GM12878 (cell line): ENCODE results near the gene P2RX1. TPM values are rescaled to one million over a fixed set of nuclear protein-coding genes. Genes with fewer than 3 reads are reported as not detected.

ENCODE experiments used
- ATAC-seq: fragments of 200-7000 bp; cut with Tn5 transposase; 3 replicates; pipeline ENCODE4 v1.9.1; 2020; ENCODE audit warnings: mild to moderate bottlenecking, moderate library complexity
- BruUV-seq: library from RNA; stranded (reverse); fragments of 400-500 nt; replicated peaks from 2 replicates; lab custom pipeline; 2021; lab: Mats Ljungman, UMichigan
- CTCF ChIA-PET: fragments of 300-600 bp; sonication (Branson Sonifier 250); formaldehyde crosslinking; extraction: SDS; loops from one replicate; lab custom pipeline; 2021; ENCODE audit warnings: inconsistent platforms; lab: Yijun Ruan, JAX
- POLR2A ChIA-PET: fragments of 350-600 bp; formaldehyde crosslinking; extraction: SDS; loops from one replicate; lab custom pipeline; 2021; ENCODE audit warnings: inconsistent platforms; lab: Charles Lee
- RAD21 ChIA-PET: fragments of 300-600 bp; sonication (Branson Sonifier 250); formaldehyde crosslinking; loops from one replicate; lab custom pipeline; 2023; ENCODE audit warnings: antibody characterized with exemption; ENCODE audit not compliant: unreplicated experiment; lab: Charles Lee
- SMC1A ChIA-PET: fragments of 300-600 bp; sonication (Branson Sonifier 250); formaldehyde crosslinking; loops from one replicate; lab custom pipeline; 2023; ENCODE audit not compliant: unreplicated experiment, uncharacterized antibody; lab: Charles Lee
- DNase-seq: peaks from one replicate; pipeline ENCODE4 v3.0.0-alpha.2; 2011; ENCODE audit warnings: low read depth, low spot score
- FAIRE-seq: peaks from 3 replicates; lab custom pipeline; 2011; peaks lifted over from hg19 to GRCh38; lab: Jason Lieb, UNC
- H2AFZ ChIP-seq: 2 replicates; pipeline ENCODE4 v1.6.0; 2011; ENCODE audit warnings: low read depth, low read length, control low read depth; ENCODE audit not compliant: control insufficient read depth
- H3K27ac ChIP-seq: 2 replicates; pipeline ENCODE4 v1.5.1; 2011; ENCODE audit warnings: control low read depth; ENCODE audit not compliant: control insufficient read depth, insufficient read depth
- H3K27me3 ChIP-seq, 2 experiments: replicated peaks in 1 of 2; 2 replicates each; pipeline versions ENCODE4 v1.6.0 to v1.6.1; 2011; ENCODE audit warnings: low read length in 1 of 2; ENCODE audit not compliant: control insufficient read depth in 2 of 2, insufficient read depth in 2 of 2
- H3K36me3 ChIP-seq, 2 experiments: 2 replicates each; pipeline ENCODE4 v1.5.1; 2011; ENCODE audit warnings: low read length in 1 of 2; ENCODE audit not compliant: control insufficient read depth in 2 of 2, insufficient read depth in 2 of 2
- H3K4me1 ChIP-seq: 2 replicates; pipeline ENCODE4 v1.6.1; 2011; ENCODE audit warnings: mild to moderate bottlenecking, low read length, moderate library complexity, mixed read lengths; ENCODE audit not compliant: control insufficient read depth, insufficient read depth
- H3K4me2 ChIP-seq: 2 replicates; pipeline ENCODE4 v1.6.0; 2011; ENCODE audit warnings: control low read depth; ENCODE audit not compliant: control insufficient read depth, insufficient read depth
- H3K4me3 ChIP-seq: fragments of 200-600 bp; sonication (generic); 2 replicates; pipeline ENCODE4 v1.5.1; 2016
- H3K79me2 ChIP-seq: 2 replicates; pipeline ENCODE4 v1.6.0; 2011; ENCODE audit warnings: low read length; ENCODE audit not compliant: control insufficient read depth, insufficient read depth
- H3K9ac ChIP-seq: 2 replicates; pipeline ENCODE4 v1.8.0; 2011; ENCODE audit warnings: low read length, control low read depth, mixed read lengths; ENCODE audit not compliant: control insufficient read depth, insufficient read depth
- H3K9me3 ChIP-seq: replicated peaks from 3 replicates; pipeline ENCODE4 v1.5.1; 2011; ENCODE audit warnings: mild to moderate bottlenecking, low read length; ENCODE audit not compliant: control insufficient read depth, insufficient read depth
- H4K20me1 ChIP-seq: 2 replicates; pipeline ENCODE4 v1.6.0; 2011; ENCODE audit not compliant: control insufficient read depth, insufficient read depth
- BCL3 ChIP-seq: IDR thresholded peaks from 2 replicates; pipeline ENCODE4 v1.6.1; 2011; ENCODE audit warnings: borderline replicate concordance, low read depth, mild to moderate bottlenecking, moderate library complexity, low read length; ENCODE audit not compliant: insufficient read depth, poor library complexity, severe bottlenecking
- E2F8 ChIP-seq: fragments of 450-650 bp; IDR thresholded peaks from 2 replicates; pipeline ENCODE4 v1.6.1; 2018; ENCODE audit warnings: mild to moderate bottlenecking, low read depth, moderate library complexity; ENCODE audit not compliant: partially characterized antibody
- EZH2 ChIP-seq: IDR thresholded peaks from 2 replicates; pipeline ENCODE4 v1.6.1; 2012; ENCODE audit warnings: low read depth, mild to moderate bottlenecking, control low read depth, inconsistent platforms, low read length, borderline replicate concordance; ENCODE audit not compliant: control insufficient read depth
- MXI1 ChIP-seq: fragments of 150-350 bp; IDR thresholded peaks from 2 replicates; pipeline ENCODE4 v1.6.1; 2011; ENCODE audit warnings: low read depth, mild to moderate bottlenecking, inconsistent platforms, low read length, improper control_type of control experiment
- POLR2AphosphoS5 ChIP-seq: IDR thresholded peaks from 2 replicates; pipeline ENCODE4 v1.6.1; 2011; ENCODE audit warnings: mild to moderate bottlenecking, low read length, inconsistent platforms
- ZBTB4 ChIP-seq: fragments of 450-650 bp; formaldehyde crosslinking; IDR thresholded peaks from 2 replicates; pipeline ENCODE4 v1.4.0; 2022; ENCODE audit warnings: mild to moderate bottlenecking, moderate library complexity
- ZBTB40 ChIP-seq: fragments of 450-650 bp; IDR thresholded peaks from 2 replicates; pipeline ENCODE4 v1.6.1; 2016; ENCODE audit warnings: mild to moderate bottlenecking, moderate library complexity, borderline replicate concordance
- WGBS: methylation state at CpG from one replicate; pipeline ENCODE4 v1.1.6; 2016; ENCODE audit warnings: low lambda C conversion rate; ENCODE audit not compliant: insufficient replicate concordance, insufficient coverage; ENCODE audit errors: missing lambda C conversion rate; 5-methylcytosine and 5-hydroxymethylcytosine counted together
- in situ Hi-C: fragments of 300-500 bp; cut with MboI; formaldehyde crosslinking; loops from 9 replicates; pipeline ENCODE4 v1.14.3; 2018; ENCODE audit warnings: mixed read lengths
- intact Hi-C: fragments of 100-400 bp; cut with micrococcal nuclease; formaldehyde crosslinking; loops from one replicate; pipeline ENCODE4 v1.14.2; 2022; ENCODE audit not compliant: unreplicated experiment
- polyA plus RNA-seq, 11 experiments: library from polyadenylated mRNA; depleted of rRNA in 4 of 11; unstranded in 6 of 11; stranded (reverse) in 5 of 11; fragments of >200 nt; fragmentation: Nextera tagmentation in 4 of 11; fragmentation: Illumina TruSeq in 1 of 11; extraction: Ambion mirVana in 4 of 11; extraction: Trizol in 1 of 11; gene quantifications; 1 replicate in 1 of 11; 2 replicates in 10 of 11; pipeline versions ENCODE4 v1.2.1 to v1.2.3, GENCODE V29; 2011 to 2016; ENCODE audit warnings: inconsistent platforms in 2 of 11, missing spikeins in 2 of 11, low read depth in 1 of 11
- total RNA-seq, 4 experiments: library from RNA; depleted of rRNA in 3 of 4; stranded (reverse); fragments of >200 nt in 3 of 4; fragmentation: Illumina TruSeq in 1 of 4; extraction: Trizol in 1 of 4; gene quantifications; 2 replicates each; pipeline versions ENCODE4 v1.2.1 to v1.2.3, GENCODE V29; 2013 to 2021

P2RX1 gene
- total and polyA plus RNA-seq, 10 of the 15 experiments (the other 5 are each of a cell fraction or from before 2014, with no cell fraction given) = 0.12 to 6.2 (median 3.4) TPM

GRCh38 chr17:3851461-3852100 is 64.7 kb downstream of the P2RX1 start (continued):
- TF ChIP-seq MXI1 (no peak), POLR2AphosphoS5 (no peak), E2F8 (no peak)

GRCh38 chr17:3848229-3848835 is 67.9 kb downstream of the P2RX1 start:
- ChIA-PET POLR2A (no interaction called here), RAD21 (no interaction called here), CTCF (interaction anchor here (1.2 to 1.7 kb wide), 2 partner anchors 21 to 111 kb away, joined by 6 to 8 read pairs; no protein-coding TSS in a partner anchor), SMC1A (interaction anchor here (6.5 kb wide), 1 partner anchor 111 kb away, joined by 79 read pairs; no protein-coding TSS in a partner anchor)
- Histone ChIP-seq H3K27ac (no peak overlapping the region), H2AFZ (no peak overlapping the region), H3K4me3 (no peak overlapping the region), H3K27me3 (no peaks in the 10 kb centered on the region; a peak in 1 of 4 replicates), H3K9me3 (no peaks in the 10 kb centered on the region), H4K20me1 (no peaks in the 10 kb centered on the region), H3K36me3 (no peaks in the 10 kb centered on the region; a peak in 1 of 4 replicates), H3K4me1 (peaks cover 17% of the 10 kb centered on the region), H3K4me2 (no peak overlapping the region), H3K9ac (no peak overlapping the region), H3K79me2 (peaks cover 22% of the 10 kb centered on the region)
- ATAC-seq (no peak), FAIRE-seq (no peak), DNase-seq (no peak)
- intact Hi-C loops = no loop called here
- WGBS = 71% methylated on average over 9 of the region's 9 CpGs
- in situ Hi-C loops = no loop called here
- no TSS peak for BruUV-seq
- TF ChIP-seq ZBTB40 (no peak), EZH2 (no peak), ZBTB4 (no peak), BCL3 (no peak)
